Inflammatory macrophage (primary cell): Measurements from ENCODE around the gene CTSL.

Experiments
- DNase-seq, 2 donors: peaks; one replicate each; pipeline ENCODE4 v3.0.0-alpha.2; 2020 to 2022

Gene CTSL

GRCh38 chr9:87701491-87701890, 24.4 kb upstream of the CTSL start:
- DNase-seq: no peak

- no peak for DNase-seq
Observed at GRCh38 chr9:87701931-87702421, 23.9 kb upstream of the CTSL start.

- DNase-seq: no peak
Observed at GRCh38 chr9:87702921-87703320, 23.0 kb upstream of the CTSL start.

GRCh38 chr9:87703636-87704276, 22.2 kb upstream of the CTSL start:
- DNase-seq: no peak

GRCh38 chr9:87704342-87704741, 21.6 kb upstream of the CTSL start:
- DNase-seq: no peak

- no peak for DNase-seq
Observed at GRCh38 chr9:87706066-87706739, 19.7 kb upstream of the CTSL start.

- peak; percentile 49 to 60 for DNase-seq
Observed at GRCh38 chr9:87707805-87708506, 18.0 kb upstream of the CTSL start.

- no peak for DNase-seq
Observed at GRCh38 chr9:87708546-87708945, 17.4 kb upstream of the CTSL start.

- no peak for DNase-seq
Observed at GRCh38 chr9:87708986-87709728, 16.8 kb upstream of the CTSL start.

- DNase-seq: no peak
Observed at GRCh38 chr9:87710443-87710842, 15.5 kb upstream of the CTSL start.

GRCh38 chr9:87711857-87712800, 13.8 kb upstream of the CTSL start:
- DNase-seq: peak; percentile 78 to 92

GRCh38 chr9:87712801-87713277, 13.1 kb upstream of the CTSL start:
- no peak for DNase-seq

- DNase-seq: peak; percentile 100
Observed at GRCh38 chr9:87713278-87713987, 12.5 kb upstream of the CTSL start.

GRCh38 chr9:87713988-87714330, 12.0 kb upstream of the CTSL start:
- DNase-seq: no peak

- peak; percentile 57 to 70 for DNase-seq
Observed at GRCh38 chr9:87714819-87715218, 11.1 kb upstream of the CTSL start.

- DNase-seq: no peak
Observed at GRCh38 chr9:87716141-87716540, 9.8 kb upstream of the CTSL start.

GRCh38 chr9:87717456-87717855, 8.5 kb upstream of the CTSL start:
- DNase-seq: no peak

GRCh38 chr9:87718231-87718630, 7.7 kb upstream of the CTSL start:
- no peak for DNase-seq

GRCh38 chr9:87718852-87719612, 6.9 kb upstream of the CTSL start:
- DNase-seq: peak; percentile 43 to 66

GRCh38 chr9:87720173-87720572, 5.7 kb upstream of the CTSL start:
- no peak for DNase-seq
